Head of caudate nucleus (tissue), 42 donors: Measurements from ENCODE around the gene LMAN2.
A peak's percentile ranks its signal among the peaks of the same experiment; 100 is the strongest.
"Not testable (repeated sequence)": the region's sequence is repeated elsewhere in the genome, so short reads cannot be mapped to it uniquely, and the experiment has no call there.

Experiments
- DNase-seq, 42 donors: peaks; one replicate each; pipeline versions ENCODE4 v3.0.0 to v3.0.0-alpha.2; 2020 to 2021; ENCODE audit warnings: mixed read lengths in 7 of 42
- intact Hi-C: fragments of 100-400 bp; cut with DNase I; formaldehyde crosslinking; loops from one replicate; pipeline ENCODE4 v1.15.0; 2022

LMAN2 gene

DNA sequence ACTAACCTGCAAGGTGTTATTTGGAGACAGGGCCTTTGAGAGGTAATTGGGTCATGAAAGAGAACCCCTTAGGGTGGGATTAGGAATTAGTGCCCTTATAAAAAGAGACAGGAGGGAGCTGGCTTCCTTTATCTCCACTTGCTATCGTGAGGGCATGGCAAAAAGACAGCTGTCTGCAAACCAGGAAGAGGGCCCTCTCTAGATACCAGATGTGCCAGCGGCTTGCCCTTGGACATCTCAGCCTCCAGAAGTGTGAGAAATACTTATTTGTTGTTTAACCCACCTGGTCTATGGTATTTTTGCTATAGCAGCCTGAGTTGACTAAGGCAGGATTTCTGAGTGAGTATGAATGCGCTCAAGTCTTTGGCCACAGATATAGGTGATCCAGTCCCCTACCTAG is 5.3 kb upstream of the LMAN2 start:
- intact Hi-C loops, result no loop called here
- DNase-seq, result no peak

DNA sequence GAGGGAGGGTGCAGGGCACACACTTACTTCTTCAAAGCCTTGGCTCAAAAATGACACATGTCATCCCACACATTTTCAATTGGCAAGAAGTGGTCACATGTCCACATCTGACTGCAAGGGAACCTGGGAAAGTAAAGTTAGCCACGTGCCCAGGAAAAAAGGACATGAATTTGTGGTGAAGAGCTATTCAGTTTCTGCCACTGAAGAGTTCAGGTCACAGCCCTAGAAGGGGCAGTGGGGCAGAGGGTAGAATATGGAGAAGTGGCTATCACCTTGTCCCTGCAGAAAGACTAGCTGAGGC is 4.3 kb upstream of the LMAN2 start:
- intact Hi-C loops, result no loop called here

DNA sequence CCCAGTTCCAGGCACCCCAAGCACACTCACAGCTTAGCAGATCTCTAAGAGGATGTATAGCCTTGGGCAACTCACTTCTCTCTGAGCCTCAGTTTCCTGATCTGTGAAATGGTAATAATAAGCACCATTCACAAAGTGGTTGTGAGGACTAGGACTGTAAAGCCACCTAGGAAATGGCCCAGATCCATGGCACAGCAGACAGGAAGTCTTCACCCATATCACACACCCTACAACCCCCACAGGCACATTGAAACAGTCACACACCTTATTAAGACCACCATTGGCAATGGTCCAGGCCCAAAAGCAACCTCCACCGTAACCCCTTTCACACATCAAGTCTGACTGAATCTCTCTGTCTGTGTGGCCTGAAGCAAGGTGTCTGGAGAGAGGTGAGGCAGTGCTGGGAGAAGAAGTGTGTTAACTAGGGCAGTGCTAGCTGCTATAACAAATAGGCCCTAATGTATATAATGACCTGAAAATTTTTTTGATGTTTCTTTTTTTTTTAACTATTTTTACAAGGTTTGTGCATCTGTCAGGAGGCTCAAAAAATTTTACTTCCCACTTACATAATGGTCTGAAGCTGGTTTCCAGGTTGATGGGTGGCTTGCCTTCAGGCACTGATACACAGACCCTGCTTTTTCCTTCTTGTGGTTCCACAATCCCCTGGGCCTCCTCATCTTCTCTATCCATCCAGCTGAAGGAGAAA is 3.8 kb upstream of the LMAN2 start:
- DNase-seq, result no peak
- intact Hi-C loops, result no loop called here

More for the DNA sequence above, 4.3 kb upstream of the LMAN2 start:
- DNase-seq, result no peak

DNA sequence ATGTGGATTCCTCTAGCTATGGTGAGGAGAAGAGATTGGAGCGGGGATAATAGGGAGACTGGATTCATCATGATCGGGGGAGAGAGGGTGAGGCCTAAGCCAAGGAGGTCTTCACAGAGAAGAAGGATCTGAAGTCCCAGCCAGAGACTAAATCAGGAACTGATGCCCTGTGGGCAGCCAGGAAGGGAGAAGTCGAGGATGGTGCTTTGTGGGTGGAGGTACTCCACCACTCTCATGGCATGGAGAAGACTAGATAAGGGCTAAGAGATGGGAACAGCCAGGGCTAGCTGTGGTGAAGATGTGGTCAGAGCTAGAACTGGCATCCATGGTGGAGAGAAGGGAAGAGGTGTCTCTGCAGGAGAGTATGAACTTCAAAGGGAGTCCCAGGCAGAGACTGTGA is 3.2 kb upstream of the LMAN2 start:
- no peak for DNase-seq
- intact Hi-C loops, result no loop called here

DNA sequence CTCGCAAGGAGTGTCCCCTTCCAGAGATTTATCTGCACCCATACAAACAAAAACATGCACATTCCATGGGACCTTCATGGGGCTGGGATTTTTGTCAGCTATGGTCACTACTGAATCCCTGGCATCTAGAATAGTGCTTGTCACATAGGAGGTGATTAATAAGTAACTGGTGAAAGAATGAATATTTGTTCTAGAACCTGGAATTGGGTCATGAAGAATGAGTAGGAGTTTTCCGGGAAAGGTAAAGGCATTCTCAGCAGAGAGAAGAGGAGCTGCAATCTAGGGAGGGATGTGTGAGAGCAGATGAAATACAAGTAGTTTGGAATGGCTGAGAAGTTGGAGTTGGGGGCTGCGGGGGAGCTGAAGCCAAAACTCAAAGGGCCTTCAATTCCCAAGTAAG is 2.8 kb upstream of the LMAN2 start:
- intact Hi-C loops, result no loop called here
- DNase-seq, result peak in 1 of 42 donors; percentile 26

DNA sequence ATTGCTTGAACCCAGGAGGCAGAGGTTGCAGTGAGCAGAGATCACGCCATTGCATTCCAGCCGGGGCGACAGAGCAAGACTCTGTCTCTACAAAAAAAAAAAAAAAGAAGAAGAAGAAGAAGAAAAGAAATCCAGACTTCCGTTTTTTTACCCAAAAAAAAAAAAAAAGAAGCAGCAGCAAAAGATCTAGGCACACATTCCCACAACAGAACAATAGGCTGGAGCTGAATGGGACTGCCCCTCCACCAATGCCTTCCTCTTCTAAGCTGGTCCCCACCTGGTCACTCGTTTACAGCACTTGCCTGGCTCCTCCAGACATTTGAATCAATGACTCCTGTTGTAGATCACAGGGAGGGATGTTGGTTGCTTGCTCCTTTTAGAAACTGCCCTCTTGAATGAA is 1.6 kb upstream of the LMAN2 start:
- intact Hi-C loops, result no loop called here
- DNase-seq, result no peak

DNA sequence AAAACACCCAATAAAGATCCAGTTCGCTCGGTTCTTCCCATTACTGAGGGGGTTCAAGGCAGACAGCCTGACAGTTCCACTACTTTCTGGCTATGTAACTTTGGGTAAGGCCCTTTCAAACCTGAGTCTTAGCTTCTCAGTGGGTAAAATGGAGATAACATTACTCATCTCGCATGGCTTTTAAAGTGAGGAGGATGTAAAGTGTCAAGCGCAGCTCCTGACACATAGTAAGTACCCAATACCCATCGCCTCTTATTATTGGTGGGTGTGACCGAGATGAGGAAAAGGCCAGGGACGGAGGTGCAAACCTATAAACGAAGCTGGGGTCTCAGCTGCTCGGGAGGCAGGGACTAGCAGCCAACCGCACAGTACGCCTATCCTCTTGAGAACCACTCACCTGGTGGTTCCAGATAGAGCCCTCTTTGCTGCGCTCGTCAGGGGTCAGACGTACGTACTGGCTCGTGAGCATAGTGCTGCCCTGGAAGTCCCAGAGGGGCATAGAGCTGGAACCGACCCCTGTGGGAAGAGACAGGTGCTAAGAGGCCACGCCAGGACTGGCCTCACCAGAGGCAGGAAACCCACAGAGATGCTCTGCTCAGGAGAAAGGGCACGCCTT is 584 bp downstream of the LMAN2 start:
- no peak for DNase-seq
- intact Hi-C loops, result no loop called here

DNA sequence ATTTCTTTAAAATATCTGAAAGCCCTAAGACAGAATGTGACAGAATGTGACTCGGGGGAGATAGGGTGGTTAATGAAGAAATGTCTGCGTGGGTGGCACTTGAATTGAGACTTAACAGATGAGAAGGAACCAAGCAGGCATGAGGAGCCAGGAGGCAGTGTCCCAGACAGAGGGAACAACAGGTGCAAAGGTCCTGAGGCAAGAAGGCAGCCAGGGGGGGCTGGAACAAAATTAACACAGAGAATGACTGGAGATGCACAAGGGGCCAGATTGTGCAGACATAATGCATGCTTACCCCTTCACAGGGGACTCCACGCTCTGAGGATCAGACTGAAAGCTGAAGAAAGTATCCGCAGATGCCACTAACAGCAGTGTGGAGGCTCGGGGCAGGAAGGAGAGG is 1.7 kb downstream of the LMAN2 start:
- intact Hi-C loops, result no loop called here
- no peak for DNase-seq

DNA sequence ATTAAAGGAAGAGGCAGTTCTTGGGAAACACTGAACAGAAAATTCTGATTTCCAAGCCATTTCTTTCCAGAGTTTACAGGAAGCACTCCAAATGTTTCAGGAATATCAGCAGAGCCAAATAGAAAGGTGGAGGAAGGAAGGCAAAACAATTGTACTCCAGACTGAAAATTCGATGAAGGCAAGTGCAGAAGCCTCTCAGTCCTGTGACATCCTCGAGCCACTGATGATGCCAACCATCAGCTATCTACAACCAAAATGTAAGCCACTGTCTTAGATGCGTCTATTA is 2.2 kb downstream of the LMAN2 start:
- DNase-seq, result no peak
- intact Hi-C loops, result no loop called here

DNA sequence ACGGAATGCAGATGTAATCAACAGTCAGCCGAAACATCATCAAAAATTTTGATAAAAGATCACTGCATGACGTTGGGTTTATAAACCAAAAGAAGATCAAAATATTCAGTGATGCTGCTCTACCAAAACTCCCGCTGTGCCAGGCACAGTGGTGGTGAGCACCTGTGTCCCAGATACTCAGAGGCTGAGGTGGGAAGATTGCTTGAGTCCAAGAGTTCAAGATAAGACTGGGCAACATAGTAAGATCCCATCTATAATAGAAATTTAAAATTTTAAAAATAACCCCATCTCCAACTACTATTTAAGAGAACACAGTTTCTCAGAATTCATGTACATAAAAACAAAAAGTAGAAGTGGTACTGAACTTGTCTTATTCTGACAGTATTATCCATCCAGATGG is 3.8 kb downstream of the LMAN2 start:
- intact Hi-C loops, result no loop called here
- DNase-seq, result no peak

DNA sequence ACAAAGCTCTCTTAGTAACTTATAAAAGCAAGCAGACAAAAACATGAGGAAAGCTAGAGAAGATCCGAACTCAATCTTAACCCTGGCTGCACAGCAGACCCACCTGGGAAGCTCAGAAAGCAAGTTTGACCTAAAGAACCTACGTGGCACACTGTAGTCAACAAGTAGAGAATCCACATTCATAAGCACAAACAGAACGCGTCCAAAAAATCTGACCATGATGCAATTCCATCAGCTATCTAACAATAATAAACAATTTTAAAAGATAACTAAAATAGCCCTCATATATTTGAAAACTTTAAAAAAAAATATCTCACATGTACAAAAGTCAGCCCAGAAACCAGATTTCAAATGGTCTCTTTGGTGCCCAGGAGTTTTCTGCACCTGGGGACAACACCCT is 4.6 kb downstream of the LMAN2 start:
- intact Hi-C loops, result no loop called here
- no peak for DNase-seq

DNA sequence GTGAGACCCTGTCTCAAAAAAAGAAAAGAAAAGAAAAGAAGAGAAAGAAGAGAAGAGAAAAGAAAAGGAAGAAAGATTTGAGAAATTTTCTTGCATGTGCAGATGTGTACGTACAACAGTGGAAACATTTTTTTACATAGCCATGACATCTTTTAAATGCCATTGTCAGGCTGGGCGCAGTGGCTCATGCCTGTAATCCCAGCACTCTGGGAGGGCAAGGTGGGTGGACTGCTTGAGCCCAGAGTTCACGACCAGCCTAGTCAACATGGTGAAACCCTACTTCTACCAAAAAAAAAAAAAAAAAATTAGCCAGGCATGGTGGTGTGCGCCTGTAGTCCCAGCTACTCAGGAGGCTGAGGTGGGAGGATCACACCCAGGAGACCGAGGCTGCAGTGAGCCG is 6.6 kb downstream of the LMAN2 start:
- intact Hi-C loops, result no loop called here
- DNase-seq, result no peak

DNA sequence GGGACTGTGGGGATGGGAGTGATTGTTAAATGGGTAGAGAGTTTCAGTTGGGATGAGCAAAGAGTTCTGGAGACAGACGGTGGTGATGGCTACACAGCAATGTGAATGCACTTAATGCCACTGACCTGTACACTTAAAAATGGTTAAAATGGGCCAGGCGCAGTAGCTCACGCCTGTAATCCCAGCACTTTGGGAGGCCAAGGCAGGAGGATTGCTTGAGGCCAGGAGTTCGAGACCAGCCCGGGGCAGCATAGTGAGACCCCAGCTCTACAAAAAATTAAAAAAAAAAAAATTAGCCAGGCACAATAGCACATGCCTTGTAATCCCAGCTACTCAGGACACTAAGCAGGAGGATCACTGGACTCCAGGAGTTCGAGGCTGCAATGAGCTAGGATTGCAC is 7.7 kb downstream of the LMAN2 start:
- intact Hi-C loops, result no loop called here
- DNase-seq, result no peak

DNA sequence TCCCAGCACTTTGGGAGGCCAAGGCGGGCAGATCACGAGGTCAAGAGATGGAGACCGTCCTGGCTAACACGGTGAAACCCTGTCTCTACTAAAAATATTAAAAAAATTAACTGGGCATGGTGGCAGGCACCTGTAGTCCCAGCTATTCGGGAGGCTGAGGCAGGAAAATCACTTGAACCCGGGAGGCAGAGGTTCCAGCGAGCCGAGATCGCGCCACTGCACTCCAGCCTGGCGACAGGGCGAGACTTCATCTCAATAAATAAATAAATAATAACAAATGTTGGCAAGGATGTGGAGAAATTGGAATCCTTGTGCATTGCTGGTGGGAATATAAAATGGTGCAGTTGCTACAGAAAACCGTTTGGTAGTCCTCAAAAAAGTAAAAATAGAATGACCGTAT is 8.5 kb downstream of the LMAN2 start:
- intact Hi-C loops, DNase-seq: not testable (repeated sequence)

DNA sequence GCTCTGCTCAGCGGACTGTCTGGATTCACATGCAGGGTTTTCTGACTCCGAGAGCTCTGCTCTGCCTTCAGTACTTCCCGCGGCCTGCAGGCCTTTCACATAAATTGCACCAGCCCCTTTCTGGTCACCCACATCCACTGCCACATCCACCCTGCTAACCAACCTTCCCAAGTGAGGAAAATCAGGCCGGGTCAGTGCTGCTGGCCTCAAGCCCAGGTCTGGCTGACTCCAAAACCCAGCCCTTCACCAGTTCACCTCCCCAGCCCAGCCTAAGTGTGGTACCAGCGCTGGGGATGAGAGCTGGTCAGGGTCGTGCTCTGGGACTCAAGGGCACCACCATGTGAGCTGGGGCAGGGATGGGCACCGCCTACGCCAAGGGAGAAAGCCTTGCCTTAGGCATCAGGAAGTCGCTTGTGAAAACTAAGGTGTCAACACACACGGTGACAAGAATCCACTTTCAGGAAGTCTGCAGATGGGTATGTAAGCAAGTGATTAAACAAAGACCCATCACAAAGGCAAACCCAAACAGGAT is 12.3 kb downstream of the LMAN2 start:
- no peak for DNase-seq
- intact Hi-C loops, result no loop called here

DNA sequence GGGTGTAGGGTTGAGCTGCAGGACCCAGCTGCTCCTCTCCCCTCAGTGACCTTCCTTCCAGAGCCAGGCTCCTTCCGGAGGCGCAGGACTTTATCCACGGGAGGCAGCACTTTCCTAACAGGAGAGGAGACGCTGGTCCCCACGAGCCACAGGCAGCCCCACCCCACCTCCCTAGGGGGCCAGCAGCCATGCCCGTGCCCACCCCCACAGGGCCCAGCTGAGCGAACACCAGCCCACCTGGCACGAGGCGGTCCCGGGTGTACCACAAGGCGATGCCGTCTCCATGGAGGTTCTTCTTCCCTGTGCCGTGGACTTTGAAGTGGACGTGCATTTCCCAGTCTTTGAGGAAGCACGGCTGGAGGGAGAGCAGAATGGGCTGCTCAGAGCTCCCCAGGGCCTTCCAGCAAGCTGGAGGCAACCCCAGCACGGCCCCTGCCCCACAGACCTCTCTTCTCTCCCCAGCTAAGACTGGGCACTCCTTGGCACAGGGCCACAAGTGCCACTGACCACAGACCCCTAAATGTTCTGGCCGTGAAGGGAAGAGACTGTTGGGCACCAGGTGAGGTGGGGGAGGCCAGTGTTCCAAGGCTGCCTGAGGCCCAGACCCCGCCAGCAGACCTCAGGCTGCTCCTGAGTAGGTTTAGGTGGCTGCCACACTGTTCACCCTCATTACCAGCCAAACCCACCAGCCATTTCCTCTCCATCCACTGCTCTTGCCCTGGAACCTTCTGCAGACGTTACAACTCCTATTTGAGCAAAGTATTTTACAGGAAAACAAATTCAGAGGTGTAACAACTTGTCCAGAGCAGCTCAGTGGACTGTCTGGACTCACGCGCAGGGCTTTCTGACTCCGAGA is 13.0 kb downstream of the LMAN2 start:
- no peak for DNase-seq
- intact Hi-C loops, result no loop called here

DNA sequence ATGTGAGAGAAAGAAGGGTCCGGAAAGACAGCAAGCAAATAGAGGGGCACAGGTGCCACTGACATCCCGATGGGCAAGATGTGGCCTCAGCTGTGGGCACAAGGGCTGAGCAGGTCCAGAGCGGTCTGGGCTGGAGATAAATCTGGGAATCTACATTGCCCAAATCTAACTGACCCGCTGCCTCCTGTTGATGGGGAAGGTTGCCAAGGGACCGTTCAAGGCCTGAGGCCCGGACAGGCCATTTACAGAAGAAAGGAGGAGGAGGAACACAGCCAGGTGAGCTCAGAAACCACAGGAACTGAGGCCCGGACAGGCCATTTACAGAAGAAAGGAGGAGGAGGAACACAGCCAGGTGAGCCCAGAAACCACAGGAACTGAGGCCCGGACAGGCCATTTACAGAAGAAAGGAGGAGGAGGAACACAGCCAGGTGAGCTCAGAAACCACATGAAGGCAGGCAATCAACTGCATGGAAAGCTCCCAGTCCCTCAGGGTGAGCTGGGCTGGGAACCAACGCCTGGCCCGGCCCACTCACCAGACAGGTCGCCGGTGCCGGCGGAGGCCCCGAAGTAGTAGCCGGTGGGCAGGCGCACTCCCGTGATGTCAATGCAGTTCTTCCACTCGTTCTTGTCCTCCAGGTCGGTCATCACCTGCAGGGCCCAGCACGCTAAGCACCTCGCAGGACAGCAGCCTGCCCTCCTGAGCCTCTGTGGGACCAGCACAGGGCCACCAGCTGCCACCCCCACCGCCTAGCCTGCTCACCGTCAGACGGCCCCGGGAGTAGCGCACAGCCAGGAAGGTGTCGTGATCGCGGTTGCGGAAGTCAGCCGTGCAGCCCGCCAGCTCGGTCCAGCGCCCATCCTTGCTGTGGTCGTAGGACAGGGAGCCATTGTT is 14.6 kb downstream of the LMAN2 start:
- DNase-seq, result no peak
- intact Hi-C loops, result no loop called here

DNA sequence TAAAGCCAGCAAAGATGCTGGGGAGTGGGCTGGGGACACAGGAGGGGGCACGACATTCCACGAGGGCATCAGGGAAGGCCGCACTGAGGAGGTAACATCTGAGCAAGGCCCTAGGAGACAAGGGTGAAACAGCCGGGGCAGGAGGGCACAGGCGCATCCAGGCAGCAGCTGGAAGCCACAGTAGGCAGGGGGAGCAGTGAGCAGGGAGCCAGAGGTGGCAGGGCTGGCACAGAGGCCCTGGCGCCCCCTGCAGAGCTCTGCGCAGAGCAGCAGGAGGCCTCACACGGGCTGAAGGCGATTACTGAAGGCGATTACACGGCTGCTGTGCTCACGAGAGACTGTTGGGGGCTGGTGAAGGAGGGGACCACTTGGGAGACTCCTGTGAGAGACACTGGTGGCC is 15.4 kb downstream of the LMAN2 start:
- peak in 2 of 42 donors; percentile 32 to 38 for DNase-seq
- intact Hi-C loops, result no loop called here

DNA sequence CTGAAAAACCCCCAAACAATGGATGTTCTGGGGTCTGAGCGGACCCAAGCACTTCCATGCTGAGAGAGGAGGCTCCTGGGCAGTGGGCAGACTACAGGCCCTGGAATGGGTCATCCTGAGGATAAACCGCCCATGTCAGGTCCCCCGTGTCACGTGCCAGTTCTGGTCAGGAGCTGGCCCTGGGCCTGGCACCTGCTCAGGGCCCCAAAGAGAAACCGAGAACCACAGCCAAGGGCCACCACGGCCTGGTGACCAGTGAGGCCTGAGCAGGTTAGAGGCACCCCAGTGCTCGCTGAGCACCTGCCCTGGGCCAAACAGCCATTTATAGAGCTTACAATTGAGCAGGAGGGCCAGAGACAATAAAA is 15.8 kb downstream of the LMAN2 start:
- no peak for DNase-seq
- intact Hi-C loops, result no loop called here
